ENCODE data around the gene NRXN2.

- TF ChIP-seq, protein P1, sequence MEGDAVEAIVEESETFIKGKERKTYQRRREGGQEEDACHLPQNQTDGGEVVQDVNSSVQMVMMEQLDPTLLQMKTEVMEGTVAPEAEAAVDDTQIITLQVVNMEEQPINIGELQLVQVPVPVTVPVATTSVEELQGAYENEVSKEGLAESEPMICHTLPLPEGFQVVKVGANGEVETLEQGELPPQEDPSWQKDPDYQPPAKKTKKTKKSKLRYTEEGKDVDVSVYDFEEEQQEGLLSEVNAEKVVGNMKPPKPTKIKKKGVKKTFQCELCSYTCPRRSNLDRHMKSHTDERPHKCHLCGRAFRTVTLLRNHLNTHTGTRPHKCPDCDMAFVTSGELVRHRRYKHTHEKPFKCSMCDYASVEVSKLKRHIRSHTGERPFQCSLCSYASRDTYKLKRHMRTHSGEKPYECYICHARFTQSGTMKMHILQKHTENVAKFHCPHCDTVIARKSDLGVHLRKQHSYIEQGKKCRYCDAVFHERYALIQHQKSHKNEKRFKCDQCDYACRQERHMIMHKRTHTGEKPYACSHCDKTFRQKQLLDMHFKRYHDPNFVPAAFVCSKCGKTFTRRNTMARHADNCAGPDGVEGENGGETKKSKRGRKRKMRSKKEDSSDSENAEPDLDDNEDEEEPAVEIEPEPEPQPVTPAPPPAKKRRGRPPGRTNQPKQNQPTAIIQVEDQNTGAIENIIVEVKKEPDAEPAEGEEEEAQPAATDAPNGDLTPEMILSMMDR (IDR thresholded peaks at IDR 0.05; ENCODE audit: low read depth, low read length), result no peak
- TF ChIP-seq POLR2A (IDR thresholded peaks at IDR 0.05; ENCODE audit: extremely low read depth, insufficient read length) (no peak), MAX (IDR thresholded peaks at IDR 0.05; ENCODE audit: low read depth, low read length) (no peak)
These were observed 4.2 kb downstream of the NRXN2 start for GRCh38 chr11:64718780-64719124.
